HCT116 (cell line): ENCODE measurements around the gene MRPL37. TPM values are rescaled to one million over a fixed set of nuclear protein-coding genes. Genes with fewer than 3 reads are reported as not detected.

Experiments used
- ATAC-seq: fragments of 200-7000 bp; cut with Tn5 transposase; 2 replicates; pipeline ENCODE4 v1.9.1; 2020; ENCODE audit warnings: mild to moderate bottlenecking, moderate library complexity
- BruUV-seq: library from RNA; stranded (reverse); fragments of 400-500 nt; replicated peaks from 2 replicates; lab custom pipeline; 2021; lab: Mats Ljungman, UMichigan
- CTCF ChIA-PET: fragments of 300-600 bp; sonication (Branson Sonifier 250); formaldehyde crosslinking; loops from one replicate; lab custom pipeline; 2021; ENCODE audit warnings: antibody characterized with exemption; lab: Charles Lee
- POLR2A ChIA-PET: fragments of 300-600, 350-600 bp; sonication (Branson Sonifier 250); formaldehyde crosslinking; loops from one replicate; lab custom pipeline; 2021; ENCODE audit warnings: antibody characterized with exemption; lab: Charles Lee
- RAD21 ChIA-PET, 2 experiments: fragments of 300-600 bp; sonication (Branson Sonifier 250); formaldehyde crosslinking; loops; one replicate each; lab custom pipeline; 2023; ENCODE audit warnings: low total read pairs in 2 of 2; ENCODE audit not compliant: uncharacterized antibody in 2 of 2, unreplicated experiment in 2 of 2, low non-redundant PET in 1 of 2; lab: Charles Lee
- DNase-seq: peaks from one replicate; pipeline ENCODE4 v3.0.0-alpha.2; 2010; ENCODE audit warnings: low read depth, low spot score
- H2AFZ ChIP-seq: fragments of 200-600 bp; shearing (Covaris generic), sonication (generic); 2 replicates; pipeline ENCODE4 v1.6.1; 2017; ENCODE audit warnings: low read depth, mixed run types, mixed read lengths, antibody characterized with exemption, low read length; ENCODE audit not compliant: poor library complexity, severe bottlenecking
- H3K27ac ChIP-seq: 2 replicates; pipeline ENCODE4 v1.5.1; 2012; ENCODE audit warnings: low read depth, low read length
- H3K27me3 ChIP-seq: fragments of 200-600 bp; sonication (generic); 2 replicates; pipeline ENCODE4 v1.6.1; 2016; ENCODE audit warnings: mixed run types, low read length, mixed read lengths; ENCODE audit not compliant: insufficient read depth
- H3K36me3 ChIP-seq, 2 experiments: fragments of 200-500 bp in 1 of 2; fragments of 200-600 bp in 1 of 2; sonication (Bioruptor generic) in 1 of 2; sonication (generic) in 1 of 2; 2 replicates each; pipeline versions ENCODE4 v1.5.1 to v1.6.1; 2014 to 2016; ENCODE audit warnings: low read length in 2 of 2, inconsistent platforms in 1 of 2, mixed read lengths in 1 of 2, mixed run types in 1 of 2; ENCODE audit not compliant: insufficient read depth in 2 of 2, control insufficient read depth in 1 of 2
- H3K4me1 ChIP-seq, 2 experiments: fragments of 200-600 bp in 1 of 2; sonication (generic) in 1 of 2; 2 replicates each; pipeline versions ENCODE4 v1.5.1 to v1.6.1; 2012 to 2017; ENCODE audit warnings: low read length in 2 of 2, inconsistent platforms in 1 of 2, mild to moderate bottlenecking in 1 of 2, mixed read lengths in 1 of 2, mixed run types in 1 of 2, moderate library complexity in 1 of 2; ENCODE audit not compliant: insufficient read depth in 2 of 2, control insufficient read depth in 1 of 2
- H3K4me2 ChIP-seq: fragments of 200-600 bp; sonication (generic); 2 replicates; pipeline ENCODE4 v1.6.1; 2017; ENCODE audit warnings: mixed run types, low read length, mixed read lengths
- H3K4me3 ChIP-seq, 2 experiments: fragments of 200-600 bp in 1 of 2; sonication (generic) in 1 of 2; replicated peaks in 1 of 2; 2 replicates each; pipeline ENCODE4 v1.5.1; 2011 to 2016; ENCODE audit warnings: low read length in 2 of 2, control low read depth in 1 of 2, low read depth in 1 of 2, mild to moderate bottlenecking in 1 of 2, mixed read lengths in 1 of 2, mixed run types in 1 of 2
- H3K79me2 ChIP-seq: fragments of 200-600 bp; sonication (generic); 2 replicates; pipeline ENCODE4 v1.6.1; 2017; ENCODE audit warnings: mild to moderate bottlenecking, mixed run types, low read length, moderate library complexity, mixed read lengths; ENCODE audit not compliant: insufficient read depth
- H3K9ac ChIP-seq: fragments of 200-600 bp; sonication (generic); 2 replicates; pipeline ENCODE4 v1.6.1; 2016; ENCODE audit warnings: low read length, mixed read lengths
- H3K9me2 ChIP-seq: fragments of 200-600 bp; sonication (generic), shearing (Covaris generic); 2 replicates; pipeline ENCODE4 v1.6.1; 2017; ENCODE audit warnings: mixed run types, mild to moderate bottlenecking, moderate library complexity; ENCODE audit not compliant: insufficient read depth
- H3K9me3 ChIP-seq, 2 experiments: fragments of 200-500 bp in 1 of 2; fragments of 200-600 bp in 1 of 2; sonication (Bioruptor generic) in 1 of 2; sonication (generic) in 1 of 2; 2 replicates each; pipeline ENCODE4 v1.6.1; 2014 to 2017; ENCODE audit warnings: low read length in 2 of 2, mixed read lengths in 2 of 2, inconsistent platforms in 1 of 2, low read depth in 1 of 2, mild to moderate bottlenecking in 1 of 2, mixed run types in 1 of 2, moderate library complexity in 1 of 2; ENCODE audit not compliant: control insufficient read depth in 1 of 2, insufficient read depth in 1 of 2
- H4K20me1 ChIP-seq: fragments of 200-600 bp; sonication (generic), shearing (Covaris generic); 2 replicates; pipeline ENCODE4 v1.6.1; 2017; ENCODE audit warnings: mixed run types, mild to moderate bottlenecking, moderate library complexity; ENCODE audit not compliant: insufficient read depth
- CEBPB ChIP-seq: IDR thresholded peaks from 2 replicates; pipeline ENCODE4 v1.6.1; 2012; ENCODE audit warnings: low read depth
- ELF1 ChIP-seq: IDR thresholded peaks from 2 replicates; pipeline ENCODE4 v1.6.1; 2012; ENCODE audit warnings: low read depth, borderline replicate concordance
- EZH2 ChIP-seq: fragments of 200-600 bp; sonication (generic); IDR thresholded peaks from 2 replicates; pipeline ENCODE4 v1.6.1; 2017; ENCODE audit warnings: antibody characterized with exemption, mixed run types
- EZH2phosphoT487 ChIP-seq: fragments of 200-600 bp; IDR thresholded peaks from 2 replicates; pipeline ENCODE4 v1.6.1; 2018; ENCODE audit warnings: antibody characterized with exemption, borderline replicate concordance
- FOSL1 ChIP-seq: IDR thresholded peaks from 2 replicates; pipeline ENCODE4 v1.6.1; 2012; ENCODE audit warnings: low read depth
- JUND ChIP-seq: IDR thresholded peaks from 2 replicates; pipeline ENCODE4 v1.6.1; 2012
- POLR2AphosphoS5 ChIP-seq: IDR thresholded peaks from 2 replicates; pipeline ENCODE4 v1.6.1; 2011; ENCODE audit warnings: mild to moderate bottlenecking, low read depth, low read length, moderate library complexity
- SP1 ChIP-seq: IDR thresholded peaks from 2 replicates; pipeline ENCODE4 v1.6.1; 2012; ENCODE audit warnings: low read depth
- TCF7L2 ChIP-seq: IDR thresholded peaks from 2 replicates; pipeline ENCODE4 v1.7.0; 2011; ENCODE audit warnings: borderline replicate concordance, inconsistent platforms; ENCODE audit not compliant: insufficient read depth, insufficient read length; ENCODE audit errors: extremely low read depth
- YY1 ChIP-seq: IDR thresholded peaks from 2 replicates; pipeline ENCODE4 v1.6.1; 2011; ENCODE audit warnings: low read length, low read depth, moderate library complexity, mild to moderate bottlenecking; ENCODE audit not compliant: insufficient replicate concordance; ENCODE audit errors: extremely low read depth
- ZFX ChIP-seq: fragments of 450-650 bp; IDR thresholded peaks from 2 replicates; pipeline ENCODE4 v1.6.1; 2017
- ZNF274 ChIP-seq: fragments of 200-500 bp; sonication (Bioruptor generic); IDR thresholded peaks from 2 replicates; pipeline ENCODE4 v1.6.1; 2014; ENCODE audit warnings: mild to moderate bottlenecking, low read depth, low read length, inconsistent platforms
- intact Hi-C: fragments of 100-400 bp; cut with micrococcal nuclease; formaldehyde crosslinking; loops from 2 replicates; pipeline ENCODE4 v1.10.0; 2022
- total RNA-seq: library from RNA; stranded (reverse); gene quantifications from one replicate; pipeline ENCODE4 v1.2.1, GENCODE V29; 2021; ENCODE audit not compliant: unreplicated experiment
- TF ChIP-seq, protein P1 (sequence below): IDR thresholded peaks from 2 replicates; pipeline ENCODE4 v1.6.1; 2012
- TF ChIP-seq, protein P2 (sequence below), 3 experiments: fragments of 200-600 bp in 1 of 3; sonication (generic) in 1 of 3; IDR thresholded peaks in 2 of 3; conservative IDR thresholded peaks in 1 of 3; 2 replicates each; pipeline ENCODE4 v1.5.1; 2012 to 2017; ENCODE audit warnings: low read depth in 2 of 3, low read length in 2 of 3, antibody characterized with exemption in 1 of 3, borderline replicate concordance in 1 of 3, control low read depth in 1 of 3, mild to moderate bottlenecking in 1 of 3, mixed read lengths in 1 of 3, mixed run types in 1 of 3, moderate library complexity in 1 of 3; ENCODE audit not compliant: insufficient read depth in 1 of 3
- TF ChIP-seq, protein P3 (sequence below): IDR thresholded peaks from 2 replicates; pipeline ENCODE4 v1.6.1; 2011; ENCODE audit warnings: mild to moderate bottlenecking, low read length, moderate library complexity; ENCODE audit not compliant: insufficient replicate concordance; ENCODE audit errors: extremely low read depth

Gene MRPL37
- total RNA-seq, 1 experiment from 2014 or later = 132 TPM

DNA sequence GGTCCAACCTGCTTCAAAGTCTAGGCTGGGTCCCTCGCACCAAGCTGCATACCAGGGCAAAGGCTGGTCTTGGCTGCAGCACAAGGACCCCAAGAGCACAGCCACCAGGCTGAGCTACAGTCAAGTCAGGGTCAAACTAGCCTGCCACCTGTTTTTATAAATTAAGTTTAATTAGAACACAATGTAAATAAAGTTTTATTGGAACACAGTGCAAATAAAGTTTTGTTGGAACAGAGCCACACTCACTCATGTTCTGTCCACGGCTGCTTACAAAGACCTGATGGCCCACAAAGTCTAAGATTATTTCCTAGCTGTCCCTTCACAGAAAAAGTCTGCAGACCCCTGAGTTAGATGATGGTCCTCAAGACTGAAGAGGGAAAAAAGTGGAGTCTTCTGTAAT is 66.2 kb downstream of the MRPL37 start:
- no peaks in the 10 kb centered on the region for H3K4me1 ChIP-seq
- H3K36me3 ChIP-seq = no peaks in the 10 kb centered on the region
- no peaks in the 10 kb centered on the region for H3K79me2 ChIP-seq
- no peaks in the 10 kb centered on the region for H3K9me3 ChIP-seq
- TF ChIP-seq FOSL1 (no peak), POLR2AphosphoS5 (no peak), SP1 (no peak), JUND (no peak), ZNF274 (no peak), TCF7L2 (no peak), ELF1 (no peak), ZFX (no peak), EZH2 (no peak), CEBPB (no peak), EZH2phosphoT487 (no peak), YY1 (no peak)
- TF ChIP-seq, protein P1, sequence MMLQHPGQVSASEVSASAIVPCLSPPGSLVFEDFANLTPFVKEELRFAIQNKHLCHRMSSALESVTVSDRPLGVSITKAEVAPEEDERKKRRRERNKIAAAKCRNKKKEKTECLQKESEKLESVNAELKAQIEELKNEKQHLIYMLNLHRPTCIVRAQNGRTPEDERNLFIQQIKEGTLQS = no peak
- TF ChIP-seq, protein P2, sequence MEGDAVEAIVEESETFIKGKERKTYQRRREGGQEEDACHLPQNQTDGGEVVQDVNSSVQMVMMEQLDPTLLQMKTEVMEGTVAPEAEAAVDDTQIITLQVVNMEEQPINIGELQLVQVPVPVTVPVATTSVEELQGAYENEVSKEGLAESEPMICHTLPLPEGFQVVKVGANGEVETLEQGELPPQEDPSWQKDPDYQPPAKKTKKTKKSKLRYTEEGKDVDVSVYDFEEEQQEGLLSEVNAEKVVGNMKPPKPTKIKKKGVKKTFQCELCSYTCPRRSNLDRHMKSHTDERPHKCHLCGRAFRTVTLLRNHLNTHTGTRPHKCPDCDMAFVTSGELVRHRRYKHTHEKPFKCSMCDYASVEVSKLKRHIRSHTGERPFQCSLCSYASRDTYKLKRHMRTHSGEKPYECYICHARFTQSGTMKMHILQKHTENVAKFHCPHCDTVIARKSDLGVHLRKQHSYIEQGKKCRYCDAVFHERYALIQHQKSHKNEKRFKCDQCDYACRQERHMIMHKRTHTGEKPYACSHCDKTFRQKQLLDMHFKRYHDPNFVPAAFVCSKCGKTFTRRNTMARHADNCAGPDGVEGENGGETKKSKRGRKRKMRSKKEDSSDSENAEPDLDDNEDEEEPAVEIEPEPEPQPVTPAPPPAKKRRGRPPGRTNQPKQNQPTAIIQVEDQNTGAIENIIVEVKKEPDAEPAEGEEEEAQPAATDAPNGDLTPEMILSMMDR (IDR thresholded peaks at IDR 0.05 in 2 of 3, conservative IDR thresholded peaks at IDR 0.05 in 1 of 3; ENCODE audit: borderline replicate concordance in 1 of 3, insufficient read depth in 1 of 3, low read depth in 2 of 3, low read length in 2 of 3) = no peak
- TF ChIP-seq, protein P3, sequence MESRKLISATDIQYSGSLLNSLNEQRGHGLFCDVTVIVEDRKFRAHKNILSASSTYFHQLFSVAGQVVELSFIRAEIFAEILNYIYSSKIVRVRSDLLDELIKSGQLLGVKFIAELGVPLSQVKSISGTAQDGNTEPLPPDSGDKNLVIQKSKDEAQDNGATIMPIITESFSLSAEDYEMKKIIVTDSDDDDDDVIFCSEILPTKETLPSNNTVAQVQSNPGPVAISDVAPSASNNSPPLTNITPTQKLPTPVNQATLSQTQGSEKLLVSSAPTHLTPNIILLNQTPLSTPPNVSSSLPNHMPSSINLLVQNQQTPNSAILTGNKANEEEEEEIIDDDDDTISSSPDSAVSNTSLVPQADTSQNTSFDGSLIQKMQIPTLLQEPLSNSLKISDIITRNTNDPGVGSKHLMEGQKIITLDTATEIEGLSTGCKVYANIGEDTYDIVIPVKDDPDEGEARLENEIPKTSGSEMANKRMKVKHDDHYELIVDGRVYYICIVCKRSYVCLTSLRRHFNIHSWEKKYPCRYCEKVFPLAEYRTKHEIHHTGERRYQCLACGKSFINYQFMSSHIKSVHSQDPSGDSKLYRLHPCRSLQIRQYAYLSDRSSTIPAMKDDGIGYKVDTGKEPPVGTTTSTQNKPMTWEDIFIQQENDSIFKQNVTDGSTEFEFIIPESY = no peak
- no peaks in the 10 kb centered on the region for H4K20me1 ChIP-seq
- H2AFZ ChIP-seq = no peak overlapping the region
- no peaks in the 10 kb centered on the region for H3K9me2 ChIP-seq
- no TSS peak for BruUV-seq
- no peaks in the 10 kb centered on the region for H3K27me3 ChIP-seq
- no peak for DNase-seq
- RAD21 ChIA-PET = no interaction called here
- intact Hi-C loops = no loop called here
- H3K9ac ChIP-seq = no peak overlapping the region
- no peak overlapping the region for H3K27ac ChIP-seq
- no peak for ATAC-seq
- POLR2A ChIA-PET = no interaction called here
- no peak overlapping the region for H3K4me2 ChIP-seq
- H3K4me3 ChIP-seq = no peak overlapping the region
- CTCF ChIA-PET = no interaction called here
